Right lobe of liver (tissue), 4 donors: ENCODE data around the gene B3GNT4.

Experiments
- CTCF ChIP-seq, 4 donors: fragments of 200-600 bp in 3 of 4; fragments of 450-650 bp in 1 of 4; IDR thresholded peaks; one replicate each; pipeline versions ENCODE4 v1.5.1 to v1.8.0; 2016 to 2022; ENCODE audit warnings: antibody characterized with exemption in 4 of 4, mild to moderate bottlenecking in 2 of 4
- POLR2A ChIP-seq: fragments of 450-650 bp; IDR thresholded peaks from one replicate; pipeline ENCODE4 v1.6.1; 2017; ENCODE audit warnings: antibody characterized with exemption, mild to moderate bottlenecking
- donor health status: DM: no; HTN: no; CAD: no.
- donor health status: DM: no; HTN: no; CAD: no.
- donor health status: DM: no; HTN: yes; CAD: no.

- TF ChIP-seq CTCF (IDR thresholded peaks at IDR 0.05) (no peak), POLR2A (no peak)
These were observed 11.1 kb upstream of the B3GNT4 start for GRCh38 chr12:122192441-122192840.
